CD4-positive, alpha-beta T cell treated with Interleukin-6 at 100 ng/mL for 8 hours (primary cell): ENCODE results near the gene C1orf210.

Experiments used
- DNase-seq: peaks from one replicate; pipeline ENCODE4 v3.0.0-alpha.2; 2020; ENCODE audit warnings: mixed read lengths, low spot score

Gene C1orf210

GRCh38 chr1:43250351-43250761 is 35.0 kb downstream of the C1orf210 start:
- DNase-seq = no peak

GRCh38 chr1:43247256-43247921 is 38.0 kb downstream of the C1orf210 start:
- DNase-seq = no peak

- DNase-seq = no peak
These were observed 38.7 kb downstream of the C1orf210 start for GRCh38 chr1:43246466-43247213.

- no peak for DNase-seq
These were observed 42.1 kb downstream of the C1orf210 start for GRCh38 chr1:43243299-43243698.

GRCh38 chr1:43241413-43241836 is 44.0 kb downstream of the C1orf210 start:
- DNase-seq = no peak

- DNase-seq = no peak
These were observed 45.9 kb downstream of the C1orf210 start for GRCh38 chr1:43239484-43239883.

GRCh38 chr1:43238991-43239469 is 46.4 kb downstream of the C1orf210 start:
- no peak for DNase-seq

- peak; percentile 24 for DNase-seq
These were observed 47.3 kb downstream of the C1orf210 start for GRCh38 chr1:43238085-43238484.

GRCh38 chr1:43237121-43237520 is 48.3 kb downstream of the C1orf210 start:
- DNase-seq = no peak

GRCh38 chr1:43235451-43236121 is 49.8 kb downstream of the C1orf210 start:
- no peak for DNase-seq

- no peak for DNase-seq
These were observed 50.3 kb downstream of the C1orf210 start for GRCh38 chr1:43235040-43235439.

- no peak for DNase-seq
These were observed 51.1 kb downstream of the C1orf210 start for GRCh38 chr1:43234267-43234666.

GRCh38 chr1:43233631-43234030 is 51.8 kb downstream of the C1orf210 start:
- no peak for DNase-seq

GRCh38 chr1:43232482-43232881 is 52.9 kb downstream of the C1orf210 start:
- no peak for DNase-seq

- no peak for DNase-seq
These were observed 53.3 kb downstream of the C1orf210 start for GRCh38 chr1:43232074-43232473.
